Measurements from ENCODE around the gene PRDX2. TPM values are rescaled to one million over a fixed set of nuclear protein-coding genes. Genes with fewer than 3 reads are reported as not detected.
A peak's percentile ranks its signal among the peaks of the same experiment; 100 is the strongest.

Gene PRDX2
- total and polyA plus RNA-seq, 8 donors: 186 to 267 (median 234) TPM

DNA sequence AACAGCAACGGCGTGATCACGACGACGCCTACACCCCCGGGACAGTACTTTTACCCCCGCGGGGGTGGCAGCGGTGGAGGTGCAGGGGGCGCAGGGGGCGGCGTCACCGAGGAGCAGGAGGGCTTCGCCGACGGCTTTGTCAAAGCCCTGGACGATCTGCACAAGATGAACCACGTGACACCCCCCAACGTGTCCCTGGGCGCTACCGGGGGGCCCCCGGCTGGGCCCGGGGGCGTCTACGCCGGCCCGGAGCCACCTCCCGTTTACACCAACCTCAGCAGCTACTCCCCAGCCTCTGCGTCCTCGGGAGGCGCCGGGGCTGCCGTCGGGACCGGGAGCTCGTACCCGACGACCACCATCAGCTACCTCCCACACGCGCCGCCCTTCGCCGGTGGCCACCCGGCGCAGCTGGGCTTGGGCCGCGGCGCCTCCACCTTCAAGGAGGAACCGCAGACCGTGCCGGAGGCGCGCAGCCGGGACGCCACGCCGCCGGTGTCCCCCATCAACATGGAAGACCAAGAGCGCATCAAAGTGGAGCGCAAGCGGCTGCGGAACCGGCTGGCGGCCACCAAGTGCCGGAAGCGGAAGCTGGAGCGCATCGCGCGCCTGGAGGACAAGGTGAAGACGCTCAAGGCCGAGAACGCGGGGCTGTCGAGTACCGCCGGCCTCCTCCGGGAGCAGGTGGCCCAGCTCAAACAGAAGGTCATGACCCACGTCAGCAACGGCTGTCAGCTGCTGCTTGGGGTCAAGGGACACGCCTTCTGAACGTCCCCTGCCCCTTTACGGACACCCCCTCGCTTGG is 9.3 kb downstream of the PRDX2 start:
- peak overlapping the region; percentile 92 to 98 for H3K4me3 ChIP-seq
- ATAC-seq: no peak
- TF ChIP-seq, protein P1, sequence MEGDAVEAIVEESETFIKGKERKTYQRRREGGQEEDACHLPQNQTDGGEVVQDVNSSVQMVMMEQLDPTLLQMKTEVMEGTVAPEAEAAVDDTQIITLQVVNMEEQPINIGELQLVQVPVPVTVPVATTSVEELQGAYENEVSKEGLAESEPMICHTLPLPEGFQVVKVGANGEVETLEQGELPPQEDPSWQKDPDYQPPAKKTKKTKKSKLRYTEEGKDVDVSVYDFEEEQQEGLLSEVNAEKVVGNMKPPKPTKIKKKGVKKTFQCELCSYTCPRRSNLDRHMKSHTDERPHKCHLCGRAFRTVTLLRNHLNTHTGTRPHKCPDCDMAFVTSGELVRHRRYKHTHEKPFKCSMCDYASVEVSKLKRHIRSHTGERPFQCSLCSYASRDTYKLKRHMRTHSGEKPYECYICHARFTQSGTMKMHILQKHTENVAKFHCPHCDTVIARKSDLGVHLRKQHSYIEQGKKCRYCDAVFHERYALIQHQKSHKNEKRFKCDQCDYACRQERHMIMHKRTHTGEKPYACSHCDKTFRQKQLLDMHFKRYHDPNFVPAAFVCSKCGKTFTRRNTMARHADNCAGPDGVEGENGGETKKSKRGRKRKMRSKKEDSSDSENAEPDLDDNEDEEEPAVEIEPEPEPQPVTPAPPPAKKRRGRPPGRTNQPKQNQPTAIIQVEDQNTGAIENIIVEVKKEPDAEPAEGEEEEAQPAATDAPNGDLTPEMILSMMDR (IDR thresholded peaks at IDR 0.05): no peak
- H3K4me1 ChIP-seq: peaks cover 38 to 58% of the 10 kb centered on the region in 2 donors
- H3K27ac ChIP-seq: peak overlapping the region; percentile 99 to 100
- no peaks in the 10 kb centered on the region for H3K27me3 ChIP-seq
- peaks cover 0 to 10% of the 10 kb centered on the region in 2 donors for H3K36me3 ChIP-seq
- no peaks in the 10 kb centered on the region for H3K9me3 ChIP-seq
- intact Hi-C loops (cut with DNase I): no loop called here
- peak in 3 of 4 donors; percentile 78 to 95 (median 79) for DNase-seq

DNA sequence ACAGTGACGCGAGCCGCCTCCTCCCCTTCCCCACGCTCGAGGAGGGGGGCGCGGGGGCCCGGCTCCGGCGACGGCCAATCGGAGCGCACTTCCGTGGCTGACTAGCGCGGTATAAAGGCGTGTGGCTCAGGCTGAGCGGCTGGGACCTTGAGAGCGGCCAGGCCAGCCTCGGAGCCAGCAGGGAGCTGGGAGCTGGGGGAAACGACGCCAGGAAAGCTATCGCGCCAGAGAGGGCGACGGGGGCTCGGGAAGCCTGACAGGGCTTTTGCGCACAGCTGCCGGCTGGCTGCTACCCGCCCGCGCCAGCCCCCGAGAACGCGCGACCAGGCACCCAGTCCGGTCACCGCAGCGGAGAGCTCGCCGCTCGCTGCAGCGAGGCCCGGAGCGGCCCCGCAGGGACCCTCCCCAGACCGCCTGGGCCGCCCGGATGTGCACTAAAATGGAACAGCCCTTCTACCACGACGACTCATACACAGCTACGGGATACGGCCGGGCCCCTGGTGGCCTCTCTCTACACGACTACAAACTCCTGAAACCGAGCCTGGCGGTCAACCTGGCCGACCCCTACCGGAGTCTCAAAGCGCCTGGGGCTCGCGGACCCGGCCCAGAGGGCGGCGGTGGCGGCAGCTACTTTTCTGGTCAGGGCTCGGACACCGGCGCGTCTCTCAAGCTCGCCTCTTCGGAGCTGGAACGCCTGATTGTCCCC is 10.1 kb downstream of the PRDX2 start, which contains the start of gene JUNB:
Gene JUNB (plus strand): TSS at position 142 of the 706 bp plus-strand sequence. CDS start 286 bp downstream, at position 428.
- ATAC-seq (peak; percentile 52), DNase-seq (peak; percentile 95 to 98 (median 98))
- H3K9me3 ChIP-seq: no peaks in the 10 kb centered on the region
- no peaks in the 10 kb centered on the region for H3K27me3 ChIP-seq
- TF ChIP-seq, protein P1 (IDR thresholded peaks at IDR 0.05): no peak
- peaks cover 46 to 64% of the 10 kb centered on the region in 2 donors for H3K4me1 ChIP-seq
- peaks cover 0 to 10% of the 10 kb centered on the region in 2 donors for H3K36me3 ChIP-seq
- intact Hi-C loops (cut with DNase I): no loop called here
- H3K27ac ChIP-seq: peak within 1 kb of the TSS; percentile 99 to 100
- peak within 1 kb of the TSS; percentile 92 to 98 for H3K4me3 ChIP-seq

DNA sequence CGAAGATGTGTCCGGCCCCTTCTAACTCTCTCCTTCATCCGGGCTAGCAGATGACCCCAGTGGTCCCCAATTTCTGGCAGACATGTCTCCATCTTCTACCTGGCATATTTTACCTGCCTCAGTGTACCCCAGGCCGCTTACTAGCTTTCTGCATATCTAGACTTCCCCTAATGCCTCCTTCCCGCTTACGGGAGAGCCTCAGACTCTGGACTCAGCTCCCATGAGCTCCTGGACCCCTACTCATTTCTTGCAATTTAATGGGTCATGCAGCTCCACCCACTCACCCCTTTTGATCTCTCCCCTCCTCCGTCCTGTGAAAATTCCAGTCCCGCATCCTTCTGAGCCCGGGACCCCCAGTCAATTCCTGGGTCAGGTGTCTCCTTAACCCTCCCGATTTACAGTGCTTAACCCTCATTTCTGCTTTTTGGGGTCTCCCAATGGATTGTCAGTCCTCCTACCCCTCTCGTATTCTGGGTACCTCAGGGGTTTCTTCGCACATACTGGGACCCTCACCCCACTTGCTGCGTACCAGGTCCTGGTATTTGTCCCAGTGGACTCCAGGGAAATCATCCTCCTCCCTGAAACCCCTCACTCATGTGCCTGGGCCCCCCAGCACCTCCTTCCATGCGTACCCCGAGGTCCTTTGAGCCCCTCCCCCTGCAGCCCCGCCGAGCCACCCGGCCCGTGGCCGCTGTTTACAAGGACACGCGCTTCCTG is 10.8 kb downstream of the PRDX2 start:
- H3K36me3 ChIP-seq: peaks cover 0 to 10% of the 10 kb centered on the region in 2 donors
- peak overlapping the region; percentile 92 to 98 for H3K4me3 ChIP-seq
- DNase-seq (no peak), ATAC-seq (no peak)
- intact Hi-C loops (cut with DNase I): no loop called here
- H3K27ac ChIP-seq: peak overlapping the region; percentile 99 to 100
- no peaks in the 10 kb centered on the region for H3K9me3 ChIP-seq
- TF ChIP-seq, protein P1 (IDR thresholded peaks at IDR 0.05): no peak
- H3K4me1 ChIP-seq: peaks cover 49 to 64% of the 10 kb centered on the region in 2 donors
- H3K27me3 ChIP-seq: no peaks in the 10 kb centered on the region

DNA sequence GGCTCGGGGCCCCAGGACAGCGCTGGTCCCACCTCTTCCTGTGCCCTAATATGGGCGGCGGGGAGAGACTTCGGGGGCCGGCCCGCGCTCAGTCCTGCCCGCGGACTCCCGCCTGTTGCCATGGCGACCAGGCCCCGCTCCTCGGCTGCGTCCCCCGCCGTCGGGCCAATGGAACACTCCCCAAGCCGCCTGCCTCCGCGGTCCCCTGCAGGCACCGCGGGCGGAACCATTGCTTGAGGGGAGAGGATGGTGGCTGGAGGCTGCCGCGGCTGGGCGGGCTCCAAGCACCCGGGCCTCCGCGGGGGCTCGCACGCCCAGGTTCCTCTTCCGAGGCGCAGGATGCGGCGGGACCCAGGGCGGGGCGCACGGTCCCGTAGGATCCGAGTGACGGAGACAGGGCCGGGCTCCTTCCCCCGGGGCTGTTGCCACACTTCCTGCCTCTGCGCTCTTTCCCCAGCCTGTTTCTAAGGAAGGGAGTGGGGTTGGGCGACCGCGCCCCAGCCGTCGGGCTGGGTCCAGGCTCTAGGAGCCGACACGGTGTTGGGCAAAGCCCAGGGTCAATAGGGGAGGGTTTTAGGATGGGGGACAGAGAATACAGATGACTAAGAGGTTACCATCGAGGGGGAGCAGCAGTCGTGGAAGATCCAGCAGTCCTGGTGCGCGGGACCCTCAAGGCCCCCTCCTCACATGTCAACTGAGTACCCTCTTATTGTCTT is 11.5 kb downstream of the PRDX2 start:
- ATAC-seq: peak; percentile 46

More for the DNA sequence above, 11.5 kb downstream of the PRDX2 start:
- no peaks in the 10 kb centered on the region for H3K9me3 ChIP-seq
- DNase-seq: peak; percentile 94 to 100 (median 98)
- TF ChIP-seq, protein P1 (IDR thresholded peaks at IDR 0.05): no peak
- peaks cover 54 to 64% of the 10 kb centered on the region in 2 donors for H3K4me1 ChIP-seq
- H3K27ac ChIP-seq: peak overlapping the region; percentile 99 to 100
- intact Hi-C loops (cut with DNase I): no loop called here
- peak overlapping the region; percentile 92 to 98 for H3K4me3 ChIP-seq
- no peaks in the 10 kb centered on the region for H3K27me3 ChIP-seq
- H3K36me3 ChIP-seq: peaks cover 0 to 10% of the 10 kb centered on the region in 2 donors

All from left lung (tissue), 10 donors.